CD4-positive, alpha-beta T cell treated with Interleukin-1 beta for 1 hour (primary cell): ENCODE results near the gene GZMA.
"Not testable (repeated sequence)": the region's sequence is repeated elsewhere in the genome, so short reads cannot be mapped to it uniquely, and the experiment has no call there.

ENCODE experiments used
- DNase-seq, 2 donors: peaks; one replicate each; pipeline ENCODE4 v3.0.0-alpha.2; 2020 to 2022

The GZMA gene

DNA sequence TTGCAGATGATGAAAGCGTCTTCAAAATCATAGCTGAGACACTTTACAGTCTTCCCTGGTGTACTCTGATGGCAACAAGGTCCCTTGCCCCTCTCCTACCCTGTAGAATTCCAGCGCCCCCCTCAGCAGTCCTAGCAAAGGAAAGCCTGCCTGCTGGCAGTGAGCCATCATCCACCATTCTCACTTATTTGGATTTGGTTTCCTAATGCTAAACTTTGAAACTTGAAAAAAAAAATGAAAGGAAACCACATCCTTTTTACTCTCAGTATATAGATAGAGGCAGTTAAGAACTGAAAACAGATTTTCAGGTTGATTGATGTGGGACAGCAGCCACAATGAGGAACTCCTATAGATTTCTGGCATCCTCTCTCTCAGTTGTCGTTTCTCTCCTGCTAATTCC is at the start of gene GZMA:
GZMA (plus strand) TSS at position 299 of the 400 bp plus-strand sequence; CDS start at position 336, 37 bp downstream.
- peak; percentile 4 to 46 for DNase-seq

DNA sequence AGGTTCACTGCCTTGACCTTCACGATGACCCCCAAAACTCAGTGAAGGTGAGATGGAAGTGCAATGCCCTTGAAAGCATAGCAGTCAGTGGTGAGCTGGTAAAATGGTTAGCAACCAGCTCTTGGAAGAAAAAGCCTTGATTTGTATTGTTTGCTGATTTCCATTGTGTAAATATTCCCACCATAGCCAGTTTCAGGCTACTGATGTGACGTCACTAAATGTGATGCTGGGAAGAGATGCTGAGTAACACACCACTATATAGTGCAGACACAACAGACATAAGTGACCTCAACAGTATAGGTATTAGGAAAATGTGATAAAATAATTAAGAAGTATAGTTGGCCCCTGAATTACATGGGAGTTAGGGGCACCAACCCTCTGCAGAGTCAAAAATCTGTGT is 47.3 kb upstream of the GZMA start:
- no peak for DNase-seq

DNA sequence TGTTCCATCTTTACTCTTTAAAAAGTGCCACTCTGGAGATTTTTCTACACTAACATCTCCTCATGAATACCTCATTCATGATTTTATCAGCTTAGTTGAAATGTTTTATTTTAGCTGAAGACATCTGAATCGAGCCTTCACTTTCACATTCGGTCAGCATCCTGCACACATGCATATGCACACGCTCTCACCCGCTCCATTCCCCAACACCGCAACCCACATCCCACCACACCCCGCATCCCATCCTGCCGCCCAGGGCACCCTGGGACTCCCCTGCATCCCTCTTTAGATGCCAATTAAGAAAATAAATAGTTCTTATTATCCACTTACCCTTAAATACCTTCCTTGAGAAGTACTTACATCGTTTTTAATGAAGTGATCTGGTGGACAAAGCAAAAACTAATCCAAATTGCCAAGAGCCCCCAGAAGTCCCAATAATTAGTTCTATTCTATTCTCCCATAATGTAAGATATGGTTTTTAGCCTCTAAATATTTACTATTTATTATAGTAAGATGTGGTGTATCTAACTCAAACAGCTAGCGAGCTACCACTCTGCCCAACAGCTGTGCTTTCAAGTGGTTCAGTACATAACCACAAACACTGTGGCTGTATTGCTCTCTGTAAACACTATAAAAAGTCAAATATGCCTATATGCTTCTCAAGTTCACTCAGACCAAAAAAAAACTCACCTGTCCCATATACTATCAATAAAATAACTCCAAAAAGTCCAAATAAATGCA is 40.2 kb upstream of the GZMA start:
- peak; percentile 26 to 58 for DNase-seq

DNA sequence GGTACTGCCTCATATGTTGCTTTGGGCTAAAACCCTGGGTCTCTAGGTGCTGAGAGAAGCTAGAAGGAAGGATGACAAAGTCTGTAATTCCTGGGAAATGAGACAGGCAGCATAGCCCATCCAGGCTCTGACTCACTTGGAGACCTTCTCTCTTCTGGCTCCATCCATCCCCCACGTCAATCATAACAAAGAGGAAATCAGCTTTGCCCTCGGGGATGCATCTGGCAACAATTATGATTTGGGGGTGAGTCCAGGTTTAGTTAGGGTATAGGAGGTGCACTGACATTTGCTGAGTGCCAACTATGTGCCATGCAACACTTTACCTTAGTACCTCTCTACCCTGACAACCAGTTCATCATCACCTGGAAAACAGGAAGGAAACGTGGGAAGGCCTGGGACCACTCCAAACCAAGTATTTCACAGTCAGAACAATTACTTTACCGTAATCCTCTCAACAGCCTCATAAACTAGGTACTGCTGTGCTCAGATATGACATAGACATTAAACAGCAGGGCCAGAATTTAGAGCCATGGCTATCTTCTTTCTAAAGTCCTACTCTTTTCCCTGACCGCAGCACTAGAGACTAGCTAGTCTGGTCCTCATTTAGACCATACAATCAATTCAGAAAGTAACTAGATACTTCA is 39.1 kb upstream of the GZMA start:
- DNase-seq = no peak

DNA sequence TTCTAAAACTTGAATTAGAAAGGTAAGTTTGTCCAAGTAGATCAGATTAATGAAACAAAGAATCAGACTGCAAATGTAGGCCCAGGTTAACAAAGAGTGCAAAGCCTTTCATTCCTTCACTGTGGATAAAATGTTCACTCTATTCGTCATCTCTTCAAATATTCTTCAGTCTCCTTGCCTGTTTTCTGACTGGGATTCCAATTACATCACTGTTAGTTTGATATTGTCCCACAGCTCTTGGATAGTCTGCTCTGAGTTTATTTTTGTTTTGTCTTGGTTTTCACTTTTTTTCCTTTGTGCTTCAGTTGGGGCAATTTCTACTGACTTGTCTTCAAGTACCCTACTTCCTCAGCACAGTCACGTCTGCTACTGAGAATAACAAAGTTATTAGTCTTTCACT is 38.5 kb upstream of the GZMA start:
- no peak for DNase-seq

DNA sequence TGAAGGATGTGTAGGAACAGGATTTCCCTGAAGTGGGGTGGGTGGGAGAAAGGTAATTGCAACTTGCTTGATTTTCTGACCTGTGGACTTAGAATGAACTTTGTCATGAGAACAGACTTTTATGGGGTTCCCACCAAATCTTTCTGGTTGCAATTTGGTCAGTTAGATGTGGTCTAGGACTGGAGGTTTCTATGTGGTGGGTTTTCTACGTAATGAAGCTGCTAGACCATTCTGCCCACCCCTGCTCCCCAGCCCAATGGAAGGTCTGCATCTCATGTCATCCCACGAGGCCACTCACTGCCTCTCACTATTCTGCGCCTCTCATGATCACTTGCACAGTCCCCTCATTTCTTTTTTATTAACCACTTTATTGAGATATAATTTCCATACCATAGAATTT is 37.9 kb upstream of the GZMA start:
- no peak for DNase-seq

DNA sequence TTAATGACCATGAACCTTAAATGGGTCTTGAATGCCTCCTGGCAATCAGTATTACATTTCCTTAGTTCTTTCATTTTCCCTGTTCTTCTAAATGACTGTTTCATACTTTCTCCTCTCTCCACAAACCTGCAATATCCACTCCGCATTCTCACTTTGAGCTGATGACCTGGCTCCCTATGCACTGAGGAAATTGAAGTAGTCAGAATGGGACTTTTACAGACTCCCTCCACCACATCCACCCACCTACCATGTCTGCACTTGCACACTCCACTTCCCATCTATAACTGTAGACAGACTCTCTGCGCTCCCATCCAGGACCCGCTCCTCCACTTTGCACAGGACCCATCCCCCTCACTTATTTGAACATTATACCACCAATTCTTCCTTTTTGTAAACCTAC is 36.2 kb upstream of the GZMA start:
- no peak for DNase-seq

DNA sequence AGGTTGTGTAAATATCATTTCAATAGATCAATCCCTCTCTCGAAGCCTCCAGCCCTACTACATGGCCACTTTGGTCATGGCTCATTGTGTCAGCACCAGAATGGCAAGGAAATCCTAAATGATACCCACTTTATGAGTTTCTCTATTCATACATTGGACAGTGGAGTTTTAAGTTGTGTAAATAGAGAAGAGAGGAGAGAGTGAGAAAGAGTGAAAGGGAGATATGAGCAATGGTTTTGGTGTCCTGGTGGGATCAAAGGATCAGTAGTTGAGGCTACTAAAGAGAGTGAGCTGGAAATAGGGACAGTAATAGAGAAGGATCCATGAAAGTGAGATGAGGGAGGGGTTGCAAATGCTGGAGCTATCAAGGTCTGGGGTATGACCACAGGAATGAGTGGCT is 31.5 kb upstream of the GZMA start:
- DNase-seq = no peak

DNA sequence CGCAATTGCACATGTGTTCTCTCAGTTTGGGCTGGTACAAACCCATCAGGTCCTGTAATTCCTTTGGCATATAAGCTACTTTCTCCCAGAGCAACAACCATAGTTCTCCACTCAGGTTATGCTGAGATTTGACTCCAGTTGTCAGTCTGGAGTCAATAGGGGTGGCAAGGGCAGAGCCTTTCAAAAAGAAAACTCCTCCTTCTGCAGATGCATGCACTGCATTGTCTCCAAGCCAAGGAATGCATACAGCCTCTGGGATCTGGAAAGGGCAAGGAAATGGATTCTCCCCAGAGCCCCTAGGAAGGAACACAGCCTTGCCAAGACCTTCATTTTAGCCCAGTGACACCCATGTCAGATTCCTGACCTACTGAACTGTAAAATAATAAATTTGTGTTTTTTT is 31.0 kb upstream of the GZMA start:
- DNase-seq = no peak

DNA sequence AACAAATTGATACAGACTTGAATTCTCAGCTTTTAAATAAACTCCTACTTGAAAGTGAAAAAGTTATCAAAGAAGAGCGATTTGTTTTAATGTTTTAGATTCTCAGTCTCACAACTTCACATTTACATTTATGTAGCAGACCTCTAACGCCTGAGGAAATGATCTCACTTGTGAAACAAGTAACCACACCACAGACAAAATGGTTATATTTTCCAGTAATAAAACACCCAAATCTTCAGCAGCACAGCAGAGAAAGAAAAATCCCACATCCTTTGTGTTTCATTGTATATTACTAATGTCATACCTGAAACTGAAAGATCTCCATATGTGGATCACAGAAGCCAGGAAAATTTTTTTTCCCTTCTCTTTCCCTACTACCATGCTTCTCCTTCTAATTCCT is 29.8 kb upstream of the GZMA start:
- peak in 1 of 2 donors; percentile 36 for DNase-seq

DNA sequence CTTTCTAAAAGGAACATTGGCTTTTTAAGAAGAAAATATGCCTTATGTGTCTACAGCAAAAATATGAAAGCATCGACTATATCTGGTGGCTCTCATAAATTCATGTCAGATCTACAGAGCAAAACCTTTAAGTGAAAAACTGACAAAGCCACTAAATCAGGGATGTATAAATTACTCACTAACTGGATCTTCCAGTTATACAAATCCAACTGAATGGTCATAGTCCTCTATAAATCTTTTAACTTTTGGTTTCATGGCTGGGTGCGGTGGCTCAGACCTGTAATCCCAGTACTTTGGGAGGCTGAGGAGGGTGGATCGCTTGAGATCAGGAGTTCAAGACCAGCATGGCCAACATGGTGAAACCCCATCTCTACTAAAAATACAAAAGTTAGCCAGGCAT is 29.2 kb upstream of the GZMA start:
- no peak for DNase-seq

DNA sequence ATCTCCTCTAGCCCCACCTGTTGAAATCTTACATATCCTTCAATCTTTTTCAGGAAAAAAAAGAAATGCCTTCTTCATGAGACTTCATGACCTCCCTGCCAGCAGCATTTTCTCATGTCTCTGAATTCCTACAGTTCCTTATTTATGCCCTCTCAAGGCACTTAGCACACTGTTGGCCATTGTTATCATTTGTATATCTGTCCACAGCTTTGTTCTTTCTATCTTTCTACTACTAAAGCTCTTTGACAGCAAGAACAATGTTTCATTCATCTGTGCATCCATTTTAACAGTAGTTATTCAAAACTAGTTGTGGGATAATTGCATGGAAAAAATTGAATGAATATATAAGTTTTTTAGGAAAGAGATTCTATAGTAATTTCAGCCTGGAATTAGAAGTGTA is 20.9 kb upstream of the GZMA start:
- no peak for DNase-seq

DNA sequence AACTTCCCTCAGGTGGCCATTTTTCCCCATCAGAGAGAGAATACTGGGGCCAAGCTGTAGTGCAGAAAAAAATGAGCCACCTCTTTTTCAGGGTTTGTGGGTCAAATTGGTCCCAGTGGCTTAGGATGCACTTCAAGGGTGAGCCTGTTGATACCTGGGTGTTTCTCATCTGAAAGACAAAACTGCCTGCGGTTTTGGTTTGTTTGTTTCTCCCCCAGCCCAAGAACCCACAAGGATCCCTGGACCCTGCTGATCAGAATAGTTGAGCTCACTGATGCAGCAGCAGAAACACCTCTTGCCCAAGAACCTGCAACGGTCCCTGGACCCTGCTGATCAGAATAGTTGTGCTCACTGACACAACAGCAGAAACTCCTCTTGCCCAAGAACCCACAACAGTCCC is 13.1 kb upstream of the GZMA start:
- not testable (repeated sequence) for DNase-seq

DNA sequence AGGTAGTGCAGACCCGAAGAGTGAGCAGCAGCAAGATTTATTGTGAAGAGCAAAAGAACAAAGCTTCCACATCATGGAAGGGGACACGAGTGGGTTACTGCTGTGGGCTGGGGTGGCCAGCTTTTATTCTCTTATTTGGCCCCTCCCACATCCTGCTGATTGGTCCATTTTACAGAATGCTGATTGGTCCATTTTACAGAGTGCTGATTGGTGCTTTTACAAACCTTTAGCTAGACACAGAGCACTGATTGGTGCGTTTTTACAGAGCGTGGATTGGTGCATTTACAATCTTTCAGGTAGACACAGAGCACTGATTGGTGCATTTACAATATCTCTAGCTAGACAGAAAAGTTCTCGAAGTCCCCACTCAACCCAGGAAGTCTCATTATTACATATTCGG is 11.4 kb upstream of the GZMA start:
- DNase-seq = not testable (repeated sequence)

DNA sequence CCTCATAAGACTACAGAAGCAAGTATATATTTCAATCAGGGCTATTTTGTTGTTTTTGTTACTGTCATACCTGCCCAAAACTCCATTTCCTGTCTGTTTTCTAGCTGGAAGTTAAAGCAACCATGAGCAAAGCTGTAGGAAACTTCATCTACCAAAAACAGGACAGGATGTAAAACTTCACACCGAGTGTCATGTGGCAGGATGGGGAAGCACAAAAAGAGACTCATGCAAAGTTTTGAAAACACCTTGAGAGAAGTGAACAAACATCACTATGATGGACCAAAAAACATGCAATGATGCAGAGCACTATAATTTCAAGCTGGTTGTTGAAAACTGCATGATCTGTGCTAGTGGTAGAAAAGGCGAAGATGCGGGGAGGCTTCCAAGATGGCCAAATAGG is 6.3 kb upstream of the GZMA start:
- peak in 1 of 2 donors; percentile 35 for DNase-seq

DNA sequence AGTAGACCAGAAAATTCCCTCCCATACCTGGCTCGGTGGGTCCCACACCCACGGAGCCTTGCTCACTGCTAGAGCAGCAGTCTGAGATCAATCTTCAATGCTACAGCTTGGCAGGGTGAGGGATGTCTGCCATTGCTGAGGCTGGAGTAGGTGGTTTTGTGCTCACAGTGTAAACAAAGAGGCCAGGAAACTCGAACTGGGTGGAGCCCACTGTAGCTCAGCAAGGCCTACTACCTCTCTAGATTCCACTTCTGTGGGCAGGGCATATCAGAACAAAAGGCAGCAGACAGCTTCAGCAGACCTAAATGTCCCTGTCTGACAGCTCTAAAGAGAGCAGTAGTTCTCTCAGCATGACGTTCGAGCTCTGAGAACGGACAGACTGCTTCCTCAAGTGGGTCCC is 5.6 kb upstream of the GZMA start:
- DNase-seq = peak; percentile 39 to 54

DNA sequence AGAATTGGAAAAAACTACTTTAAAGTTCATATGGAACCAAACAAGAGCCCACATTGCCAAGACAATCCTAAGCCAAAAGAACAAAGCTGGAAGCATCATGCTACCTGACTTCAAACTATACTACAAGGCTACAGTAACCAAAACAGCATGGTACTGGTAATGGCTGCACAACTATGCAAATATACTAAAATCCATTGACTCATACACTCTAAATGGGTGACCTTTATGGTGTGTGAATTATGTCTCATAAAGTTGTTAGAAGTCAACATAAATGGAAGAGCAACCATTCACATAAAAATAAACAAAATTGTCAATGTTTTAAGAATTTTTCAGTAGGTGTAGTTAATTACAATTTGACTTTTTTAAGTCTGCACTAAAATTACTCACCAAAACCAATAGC is 1.3 kb upstream of the GZMA start:
- not testable (repeated sequence) for DNase-seq

DNA sequence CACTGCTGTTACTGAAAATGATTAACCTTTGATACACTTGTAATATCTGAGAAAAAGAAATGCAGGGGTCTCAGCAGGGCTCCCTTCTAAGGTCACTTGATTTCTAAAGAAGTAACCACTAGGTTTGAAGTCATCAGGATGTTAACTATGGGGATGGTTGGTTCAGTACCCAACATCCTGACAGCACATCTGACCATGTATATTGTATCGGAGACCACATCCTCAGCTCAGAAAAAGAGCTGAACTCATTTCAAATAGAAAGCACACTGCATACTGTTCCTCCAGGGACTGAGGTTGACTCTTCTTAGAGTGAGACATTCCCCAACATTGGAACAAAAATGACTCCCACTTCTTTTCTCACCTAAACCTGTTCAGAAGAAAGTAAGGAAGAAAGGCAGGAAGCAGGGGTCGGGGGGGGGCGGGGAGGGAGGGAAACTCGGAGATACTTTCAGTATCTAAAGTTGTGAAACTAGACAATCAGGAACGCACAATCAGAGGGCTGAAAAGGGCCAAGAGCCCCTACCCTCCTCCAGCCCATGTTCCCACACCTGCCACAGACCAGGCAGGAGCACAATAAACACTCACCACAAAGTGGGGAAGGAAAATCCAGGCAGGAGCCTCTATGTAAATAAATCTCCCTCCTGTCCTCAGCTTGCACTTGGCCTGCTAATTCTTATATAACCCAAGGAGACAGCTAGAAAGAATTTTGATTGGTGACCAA is 730 bp upstream of the GZMA start:
- peak in 1 of 2 donors; percentile 39 for DNase-seq

DNA sequence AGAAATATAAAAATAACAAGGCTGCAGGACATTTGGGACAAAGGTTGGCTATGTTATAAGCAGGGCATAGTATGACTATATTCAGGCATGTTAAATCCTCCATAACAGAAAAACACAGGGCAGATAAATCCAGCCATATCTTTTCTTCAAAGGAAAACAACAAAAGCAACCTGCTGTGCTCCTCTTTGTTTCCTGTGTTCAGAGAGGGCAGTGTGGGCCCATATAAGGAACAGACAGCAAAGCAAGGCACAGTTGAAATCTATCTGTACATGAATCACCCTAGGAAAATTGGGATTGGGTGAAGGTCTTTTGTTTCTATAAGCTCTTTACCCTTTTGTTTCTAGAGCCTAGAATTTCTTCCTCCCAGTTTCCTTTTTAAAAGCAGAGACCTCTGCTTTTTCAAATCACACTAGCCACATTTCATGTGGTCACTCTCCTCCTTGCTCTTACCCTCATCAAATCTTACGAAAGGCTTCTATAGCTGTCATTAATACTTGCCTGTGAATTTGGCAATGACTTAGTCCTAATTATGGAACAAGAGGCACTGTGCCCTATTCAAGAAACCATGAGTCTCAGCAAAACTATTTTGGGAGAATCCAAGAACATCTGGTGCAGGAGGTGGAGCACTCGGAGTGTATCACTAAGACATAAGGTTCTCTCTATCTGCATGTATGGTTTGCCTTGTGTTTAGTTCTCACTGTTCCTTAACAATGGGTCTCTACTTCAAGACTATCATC is 1.8 kb downstream of the GZMA start:
- peak in 1 of 2 donors; percentile 20 for DNase-seq

DNA sequence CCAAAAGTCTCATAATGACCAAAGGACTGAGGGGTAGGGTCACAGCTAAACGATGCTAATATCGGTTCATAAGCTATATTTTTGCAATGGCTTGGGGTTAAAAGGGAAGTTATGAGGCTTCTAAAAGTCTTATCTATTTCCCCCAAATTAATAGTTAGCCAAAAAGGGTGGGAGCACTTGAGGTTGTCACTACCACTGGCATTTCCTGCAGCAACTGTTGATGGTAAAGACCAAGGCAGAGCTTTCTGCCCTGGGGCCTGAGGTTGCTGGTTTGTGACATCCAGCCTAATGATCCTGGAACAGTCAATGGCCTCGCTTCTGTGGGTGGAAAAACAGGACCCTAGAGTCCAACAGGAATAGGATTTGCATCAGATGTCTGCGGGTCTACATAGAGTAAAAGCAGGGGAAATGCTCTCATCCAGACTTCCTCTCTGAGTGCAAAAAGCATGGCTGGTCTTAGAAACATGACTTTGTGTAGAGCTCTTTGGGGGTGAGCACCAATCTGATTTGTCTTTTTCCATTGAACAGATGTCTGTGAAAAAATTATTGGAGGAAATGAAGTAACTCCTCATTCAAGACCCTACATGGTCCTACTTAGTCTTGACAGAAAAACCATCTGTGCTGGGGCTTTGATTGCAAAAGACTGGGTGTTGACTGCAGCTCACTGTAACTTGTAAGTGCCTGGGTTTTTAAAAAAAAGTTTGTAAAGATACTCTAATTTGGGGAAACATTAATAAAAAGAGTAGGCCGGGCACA is 2.7 kb downstream of the GZMA start:
- no peak for DNase-seq

DNA sequence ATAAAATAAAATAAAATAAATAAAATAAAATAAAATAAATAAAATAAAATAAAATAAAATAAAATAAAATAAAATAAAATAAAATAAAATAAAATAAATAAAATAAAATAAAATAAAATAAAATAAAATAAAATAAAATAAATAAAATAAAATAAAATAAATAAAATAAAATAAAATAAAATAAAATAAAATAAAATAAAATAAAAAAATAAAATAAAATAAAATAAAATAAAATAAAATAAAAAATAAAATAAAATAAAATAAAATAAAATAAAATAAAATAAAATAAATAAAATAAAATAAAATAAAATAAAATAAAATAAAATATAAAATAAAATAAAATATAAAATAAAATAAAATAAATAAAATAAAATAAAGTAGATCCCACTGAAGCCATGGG is 3.5 kb downstream of the GZMA start:
- DNase-seq = not testable (repeated sequence)

DNA sequence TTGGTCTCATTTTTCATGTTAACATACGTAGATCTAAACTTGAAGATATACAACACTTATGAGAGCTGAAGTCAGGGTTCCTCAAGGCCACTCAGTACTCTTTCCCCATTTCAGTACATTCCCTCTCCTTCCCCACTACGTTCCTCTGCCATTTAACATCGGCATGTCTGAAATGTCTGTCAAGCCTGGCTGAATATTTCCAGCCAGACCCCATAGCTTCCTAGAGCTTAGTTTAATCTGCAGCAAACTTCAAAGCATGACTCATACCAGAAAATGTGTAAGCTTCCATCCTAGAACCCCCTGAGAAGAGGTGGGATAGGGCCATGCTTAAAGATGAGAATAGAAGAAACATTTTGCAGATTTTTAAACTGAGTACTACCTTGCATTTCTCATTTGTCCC is 6.2 kb downstream of the GZMA start:
- DNase-seq = no peak

DNA sequence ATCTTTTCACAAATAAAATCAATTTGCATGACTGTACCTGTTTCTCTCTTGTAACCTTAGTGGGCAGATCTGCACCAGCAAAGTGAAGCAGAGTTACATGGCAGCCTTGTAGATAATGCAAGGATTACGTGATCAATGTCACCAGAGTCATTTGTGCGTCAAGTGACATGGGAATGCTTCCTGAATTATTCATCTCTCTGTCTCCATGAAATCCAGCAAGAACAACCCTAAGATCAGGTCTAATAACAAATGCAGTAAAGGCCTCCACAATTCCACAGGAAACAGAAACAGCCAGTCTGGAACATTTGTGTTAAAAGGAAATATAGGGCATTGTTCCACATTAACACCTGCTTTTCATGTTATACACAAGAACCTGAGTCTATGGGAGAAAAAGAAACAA is 7.8 kb downstream of the GZMA start:
- no peak for DNase-seq
